Muscle layer of duodenum (tissue), 2 donors: ENCODE data around the gene TACR2.

Source experiments
- H3K27ac ChIP-seq: one replicate; pipeline ENCODE4 v1.7.0; 2013; ENCODE audit warnings: mild to moderate bottlenecking, low read length
- H3K27me3 ChIP-seq: one replicate; pipeline ENCODE4 v1.7.0; 2013; ENCODE audit warnings: low read depth, mild to moderate bottlenecking, control low read depth, low read length
- H3K36me3 ChIP-seq, 2 donors: one replicate each; pipeline ENCODE4 v1.7.0; 2013; ENCODE audit warnings: low read length in 2 of 2, control low read depth in 1 of 2, mild to moderate bottlenecking in 1 of 2; ENCODE audit not compliant: insufficient read depth in 2 of 2, control insufficient read depth in 1 of 2
- H3K4me1 ChIP-seq, 2 donors: one replicate each; pipeline ENCODE4 v1.7.0; 2013; ENCODE audit warnings: low read length in 2 of 2, mild to moderate bottlenecking in 2 of 2, control low read depth in 1 of 2, moderate library complexity in 1 of 2; ENCODE audit not compliant: insufficient read depth in 2 of 2, control insufficient read depth in 1 of 2
- H3K4me3 ChIP-seq, 2 donors: one replicate each; pipeline ENCODE4 v1.7.0; 2013; ENCODE audit warnings: low read length in 2 of 2, low read depth in 1 of 2, mild to moderate bottlenecking in 1 of 2
- H3K9me3 ChIP-seq, 2 donors: one replicate each; pipeline ENCODE4 v1.7.0; 2013; ENCODE audit warnings: low read length in 2 of 2, control low read depth in 1 of 2, mild to moderate bottlenecking in 1 of 2; ENCODE audit not compliant: control insufficient read depth in 1 of 2
- donor health status: healthy.

TACR2 gene

GRCh38 chr10:69397972-69398371 is 18.7 kb downstream of the TACR2 start:
- Histone ChIP-seq H3K4me1 (peaks cover 0 to 6% of the 10 kb centered on the region in 2 donors), H3K9me3 (no peaks in the 10 kb centered on the region), H3K4me3 (no peak overlapping the region), H3K27ac (no peak overlapping the region), H3K36me3 (peaks cover 8 to 52% of the 10 kb centered on the region in 2 donors), H3K27me3 (no peaks in the 10 kb centered on the region)

GRCh38 chr10:69394020-69394419 is 22.7 kb downstream of the TACR2 start:
- no peaks in the 10 kb centered on the region for H3K27me3 ChIP-seq
- H3K27ac ChIP-seq: no peak overlapping the region
- H3K4me3 ChIP-seq: no peak overlapping the region
- H3K9me3 ChIP-seq: no peaks in the 10 kb centered on the region
- H3K4me1 ChIP-seq: peaks cover 0 to 15% of the 10 kb centered on the region in 2 donors
- peaks cover 12 to 49% of the 10 kb centered on the region in 2 donors for H3K36me3 ChIP-seq

DNA sequence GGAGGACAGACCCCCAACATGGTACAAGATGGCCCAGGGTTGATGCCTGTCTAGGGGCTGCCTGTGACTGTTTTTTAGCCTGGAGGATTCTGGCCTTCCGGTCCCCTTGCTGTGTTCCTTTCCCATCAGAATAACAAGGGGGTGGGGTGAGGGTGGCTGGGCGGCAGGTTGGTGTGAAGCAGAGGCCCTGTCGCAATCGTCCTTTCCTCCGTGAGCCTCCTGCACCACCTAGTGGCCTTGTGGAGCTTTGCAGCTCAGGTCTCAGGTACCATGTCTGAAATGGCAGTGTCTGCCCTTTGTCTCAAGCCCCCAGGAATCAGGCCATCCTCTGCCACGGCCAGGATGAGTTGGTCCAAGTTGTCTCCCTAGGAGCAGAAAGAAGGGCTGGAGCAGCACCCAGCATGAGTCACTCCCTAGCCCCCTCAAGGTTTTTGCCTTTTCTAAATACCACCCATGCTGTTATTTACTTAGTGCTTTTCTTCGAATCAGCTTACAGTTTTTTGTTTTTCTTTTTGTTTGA is 24.2 kb downstream of the TACR2 start:
- Histone ChIP-seq H3K9me3 (no peaks in the 10 kb centered on the region), H3K36me3 (peaks cover 26 to 52% of the 10 kb centered on the region in 2 donors), H3K27ac (no peak overlapping the region), H3K4me1 (peaks cover 0 to 15% of the 10 kb centered on the region in 2 donors), H3K4me3 (no peak overlapping the region), H3K27me3 (no peaks in the 10 kb centered on the region)

GRCh38 chr10:69391158-69391557 is 25.6 kb downstream of the TACR2 start:
- H3K4me3 ChIP-seq: no peak overlapping the region
- peaks cover 28 to 48% of the 10 kb centered on the region in 2 donors for H3K36me3 ChIP-seq
- no peaks in the 10 kb centered on the region for H3K27me3 ChIP-seq
- no peaks in the 10 kb centered on the region for H3K9me3 ChIP-seq
- H3K4me1 ChIP-seq: peaks cover 0 to 15% of the 10 kb centered on the region in 2 donors
- H3K27ac ChIP-seq: no peak overlapping the region

- Histone ChIP-seq H3K9me3 (no peaks in the 10 kb centered on the region), H3K27ac (no peak overlapping the region), H3K36me3 (peaks cover 40 to 53% of the 10 kb centered on the region in 2 donors), H3K27me3 (no peaks in the 10 kb centered on the region), H3K4me3 (no peak overlapping the region), H3K4me1 (peaks cover 0 to 15% of the 10 kb centered on the region in 2 donors)
Measured at GRCh38 chr10:69389827-69390490, 26.8 kb downstream of the TACR2 start.

GRCh38 chr10:69388488-69388887 is 28.2 kb downstream of the TACR2 start:
- Histone ChIP-seq H3K27me3 (no peaks in the 10 kb centered on the region), H3K4me3 (no peak overlapping the region), H3K36me3 (peaks cover 46 to 57% of the 10 kb centered on the region in 2 donors), H3K27ac (no peak overlapping the region), H3K9me3 (no peaks in the 10 kb centered on the region), H3K4me1 (peaks cover 0 to 15% of the 10 kb centered on the region in 2 donors)

DNA sequence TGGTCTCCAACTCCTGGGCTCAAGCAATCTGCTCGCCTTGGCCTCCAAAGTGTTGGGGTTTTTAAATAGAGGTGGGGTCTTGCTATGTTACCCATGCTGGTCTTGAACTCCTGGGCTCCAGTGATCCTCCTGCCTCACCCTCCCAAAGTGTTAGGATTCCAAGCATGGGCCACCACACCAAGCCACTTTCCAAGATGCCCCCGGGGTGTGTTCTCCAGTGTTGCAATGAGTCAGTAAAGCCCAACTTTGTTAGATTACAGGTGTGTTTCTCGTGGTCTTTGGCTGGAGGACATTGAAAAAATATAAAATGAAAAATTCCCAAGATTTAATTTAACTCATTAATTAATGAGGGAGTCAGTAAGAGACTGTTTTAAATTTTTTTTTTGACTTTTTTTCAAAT is 29.2 kb downstream of the TACR2 start:
- H3K27me3 ChIP-seq: no peaks in the 10 kb centered on the region
- peaks cover 54 to 67% of the 10 kb centered on the region in 2 donors for H3K36me3 ChIP-seq
- H3K27ac ChIP-seq: no peak overlapping the region
- H3K9me3 ChIP-seq: no peaks in the 10 kb centered on the region
- H3K4me1 ChIP-seq: peaks cover 0 to 15% of the 10 kb centered on the region in 2 donors
- H3K4me3 ChIP-seq: no peak overlapping the region

- Histone ChIP-seq H3K27me3 (no peaks in the 10 kb centered on the region), H3K4me3 (no peak overlapping the region), H3K36me3 (peaks cover 57 to 68% of the 10 kb centered on the region in 2 donors), H3K9me3 (no peaks in the 10 kb centered on the region), H3K27ac (no peak overlapping the region), H3K4me1 (peaks cover 0 to 11% of the 10 kb centered on the region in 2 donors)
Measured at GRCh38 chr10:69385454-69386350, 31.0 kb downstream of the TACR2 start.

DNA sequence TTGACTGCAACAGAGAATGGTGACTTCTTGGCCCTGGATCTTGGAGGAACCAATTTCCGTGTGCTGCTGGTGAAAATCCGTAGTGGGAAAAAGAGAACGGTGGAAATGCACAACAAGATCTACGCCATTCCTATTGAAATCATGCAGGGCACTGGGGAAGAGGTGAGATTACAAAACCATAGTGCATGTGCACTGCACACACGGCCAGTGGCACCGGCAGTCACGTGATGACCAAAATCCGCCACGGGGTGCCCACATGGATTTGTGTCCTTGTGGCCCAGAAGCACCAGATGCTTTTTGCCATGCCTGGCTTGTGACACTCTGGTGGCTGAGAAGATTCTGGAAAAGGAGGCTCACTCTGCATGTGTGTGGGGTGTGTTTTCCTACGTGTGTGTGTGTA is 32.4 kb downstream of the TACR2 start:
- Histone ChIP-seq H3K4me3 (no peak overlapping the region), H3K27ac (no peak overlapping the region), H3K9me3 (no peaks in the 10 kb centered on the region), H3K27me3 (no peaks in the 10 kb centered on the region), H3K36me3 (peaks cover 61 to 73% of the 10 kb centered on the region in 2 donors), H3K4me1 (no peaks in the 10 kb centered on the region)

DNA sequence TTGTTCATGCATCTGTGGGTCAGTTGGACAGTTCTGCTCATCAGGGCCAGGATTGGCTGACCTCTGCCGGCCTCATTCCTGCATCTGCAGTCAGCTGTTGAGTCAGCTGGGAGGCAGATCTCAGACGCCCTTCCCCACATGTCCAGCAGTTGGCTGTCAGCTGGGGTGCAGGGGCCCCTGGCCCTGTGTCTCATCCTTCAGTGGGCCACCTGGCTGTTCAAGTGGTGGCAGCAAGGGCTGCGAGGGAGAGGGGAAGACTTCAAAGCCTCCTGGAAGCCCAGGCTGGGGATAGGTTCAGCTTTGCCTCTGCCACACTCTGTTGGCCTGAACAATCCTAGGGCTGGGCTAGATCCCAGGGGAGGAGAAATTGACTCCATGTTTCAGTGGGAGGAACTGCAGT is 33.2 kb downstream of the TACR2 start:
- Histone ChIP-seq H3K4me3 (no peak overlapping the region), H3K9me3 (no peaks in the 10 kb centered on the region), H3K27me3 (no peaks in the 10 kb centered on the region), H3K36me3 (peaks cover 54 to 66% of the 10 kb centered on the region in 2 donors), H3K27ac (no peak overlapping the region), H3K4me1 (peaks cover 0 to under 1% of the 10 kb centered on the region in 2 donors)

GRCh38 chr10:69382382-69383117 is 34.2 kb downstream of the TACR2 start:
- H3K4me3 ChIP-seq: no peak overlapping the region
- H3K4me1 ChIP-seq: peaks cover 0 to 3% of the 10 kb centered on the region in 2 donors
- no peaks in the 10 kb centered on the region for H3K9me3 ChIP-seq
- H3K36me3 ChIP-seq: peaks cover 50 to 60% of the 10 kb centered on the region in 2 donors
- H3K27me3 ChIP-seq: no peaks in the 10 kb centered on the region
- no peak overlapping the region for H3K27ac ChIP-seq
